Activated naive CD8-positive, alpha-beta T cell treated with anti-CD3 and anti-CD28 coated beads, Interleukin-2, amount 50 U/mL, for 24 hours (primary cell): ENCODE results near the gene MRTFA.

Experiments
- ATAC-seq: fragments of 150-1000 bp; cut with Tn5 transposase; one replicate; pipeline ENCODE4 v1.10.0; 2021
- DNase-seq: peaks from one replicate; pipeline ENCODE4 v3.0.0; 2021
- H3K27ac Mint-ChIP-seq: one replicate; pipeline ENCODE4 v1.8.0; 2021; ENCODE audit warnings: mild to moderate bottlenecking, mixed read lengths
- H3K27me3 Mint-ChIP-seq: one replicate; pipeline ENCODE4 v1.8.0; 2021; ENCODE audit warnings: mixed read lengths
- H3K36me3 Mint-ChIP-seq: one replicate; pipeline ENCODE4 v1.8.0; 2021; ENCODE audit warnings: low read depth, mixed read lengths
- H3K4me1 Mint-ChIP-seq: one replicate; pipeline ENCODE4 v1.8.0; 2021; ENCODE audit warnings: mixed read lengths
- H3K4me3 Mint-ChIP-seq: one replicate; pipeline ENCODE4 v1.8.0; 2021; ENCODE audit warnings: mild to moderate bottlenecking, moderate library complexity, mixed read lengths
- H3K9me3 Mint-ChIP-seq: one replicate; pipeline ENCODE4 v1.8.0; 2021; ENCODE audit warnings: mixed read lengths

The MRTFA gene

DNA sequence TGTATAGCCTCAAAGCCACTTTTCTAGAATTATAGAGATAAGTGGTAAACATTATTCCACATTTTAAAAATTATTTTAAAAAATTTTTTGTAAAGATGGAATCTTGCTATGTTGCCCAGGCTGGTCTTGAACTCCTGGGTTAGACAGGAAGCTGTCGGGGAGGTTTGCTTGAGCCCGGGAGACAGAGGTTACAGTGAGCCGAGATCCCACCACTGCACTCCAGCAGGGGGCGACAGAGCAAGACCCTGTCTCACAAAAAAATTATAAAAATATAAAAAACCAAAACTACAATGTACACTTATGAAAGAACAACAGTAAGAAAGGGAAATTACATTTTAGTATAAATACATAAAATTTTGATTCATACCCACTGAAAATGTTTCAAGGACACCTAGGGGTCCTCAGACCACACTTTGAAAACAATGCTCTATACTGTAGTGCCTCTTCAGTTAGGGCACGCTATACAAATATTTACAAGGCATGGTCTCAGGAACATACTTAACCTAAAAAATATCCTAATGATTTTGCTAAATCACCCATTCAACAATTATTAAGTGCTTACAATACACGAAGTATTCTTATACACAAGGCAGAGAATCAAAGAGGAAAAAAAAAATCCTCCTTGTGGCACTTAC is 111.2 kb downstream of the MRTFA start:
- Mint-ChIP-seq H3K27ac (no peak overlapping the region), H3K4me3 (no peak overlapping the region), H3K36me3 (peaks cover 10% of the 10 kb centered on the region), H3K27me3 (no peaks in the 10 kb centered on the region), H3K4me1 (peaks cover 47% of the 10 kb centered on the region), H3K9me3 (no peaks in the 10 kb centered on the region)
- ATAC-seq (peak; percentile 58), DNase-seq (peak; percentile 79)

DNA sequence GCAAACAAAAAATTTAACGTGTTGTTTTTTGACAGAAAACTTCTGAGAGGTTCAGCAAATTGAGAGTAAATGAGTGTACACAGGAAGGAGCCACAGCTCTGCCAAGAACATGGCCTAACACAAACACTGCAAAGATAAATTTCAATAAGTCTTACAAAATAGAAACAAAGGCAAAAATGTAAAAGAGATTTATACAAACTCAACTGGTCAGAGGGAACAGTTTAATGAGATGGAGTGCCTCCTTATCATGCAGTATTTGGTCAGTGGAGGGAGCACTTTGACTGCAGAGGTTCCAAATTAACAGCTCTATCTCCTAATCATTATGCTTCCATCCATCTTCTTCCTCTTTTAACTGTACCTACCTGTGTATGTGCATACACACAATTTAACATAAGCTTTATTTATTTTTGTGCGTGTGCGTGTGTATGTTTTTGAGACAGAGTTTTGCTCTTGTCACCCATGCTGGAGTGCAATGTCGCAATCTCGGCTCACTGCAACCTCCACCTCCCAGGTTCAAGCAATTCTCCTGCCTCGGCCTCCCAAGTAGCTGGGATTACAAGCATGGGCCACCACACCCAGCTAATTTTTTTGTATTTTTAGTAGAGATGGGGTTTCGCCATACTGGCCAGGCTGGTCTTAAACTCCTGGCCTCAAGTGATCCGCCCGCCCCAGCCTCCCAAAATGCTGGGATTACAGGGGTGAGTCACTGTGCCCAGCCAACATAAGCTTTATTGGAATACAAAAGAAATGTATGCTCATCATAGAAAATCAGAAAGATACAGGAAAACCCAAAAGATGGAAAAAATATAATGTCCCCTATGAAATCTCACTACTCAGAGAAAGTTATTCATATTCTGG is 111.9 kb downstream of the MRTFA start:
- ATAC-seq (no peak), DNase-seq (no peak)
- no peaks in the 10 kb centered on the region for H3K27me3 Mint-ChIP-seq
- H3K4me1 Mint-ChIP-seq = peaks cover 47% of the 10 kb centered on the region
- H3K9me3 Mint-ChIP-seq = no peaks in the 10 kb centered on the region
- no peak overlapping the region for H3K4me3 Mint-ChIP-seq
- H3K27ac Mint-ChIP-seq = no peak overlapping the region
- H3K36me3 Mint-ChIP-seq = peaks cover 12% of the 10 kb centered on the region

DNA sequence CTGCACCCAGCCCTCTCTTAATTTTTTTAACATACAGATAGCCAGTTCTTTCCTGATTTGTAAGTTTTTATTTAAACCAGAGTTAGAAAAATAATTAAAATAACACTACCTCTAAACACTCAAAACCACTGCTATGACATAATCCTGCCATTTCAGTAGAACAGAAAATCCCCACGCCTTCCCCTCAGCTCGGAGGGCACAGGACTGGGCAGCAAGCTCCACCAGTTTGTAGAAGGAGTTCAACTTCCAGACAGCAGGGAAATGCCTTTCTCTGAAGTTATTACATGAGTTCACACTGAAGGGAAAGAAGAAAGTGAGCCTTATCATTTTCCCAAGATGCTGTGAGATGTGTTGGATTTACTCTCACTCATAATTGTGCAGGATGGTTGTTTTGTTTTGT is 114.4 kb downstream of the MRTFA start:
- Mint-ChIP-seq H3K4me3 (no peak overlapping the region), H3K27ac (no peak overlapping the region)
- ATAC-seq = no peak

DNA sequence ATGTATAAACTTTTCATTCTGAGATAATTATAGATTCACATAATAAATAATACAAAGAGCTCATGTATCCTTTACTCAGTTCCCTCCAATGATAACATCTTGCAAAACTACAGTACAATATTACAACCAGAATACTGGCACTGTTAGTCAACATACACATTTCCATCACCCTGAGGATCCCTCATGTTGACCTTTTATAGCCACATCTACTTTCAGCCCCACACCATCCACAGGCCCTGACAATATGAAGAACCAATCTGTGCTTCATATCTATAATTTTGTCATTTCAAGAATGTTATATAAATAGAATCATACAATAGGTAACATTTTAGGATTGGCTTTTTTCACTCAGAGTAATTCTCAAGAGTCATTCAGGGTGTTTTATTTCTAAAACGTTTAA is 115.5 kb downstream of the MRTFA start:
- Mint-ChIP-seq H3K27me3 (no peaks in the 10 kb centered on the region), H3K36me3 (peaks cover 18% of the 10 kb centered on the region), H3K4me3 (no peak overlapping the region), H3K27ac (no peak overlapping the region), H3K9me3 (no peaks in the 10 kb centered on the region), H3K4me1 (peaks cover 49% of the 10 kb centered on the region)
- DNase-seq (no peak), ATAC-seq (peak; percentile 60)

More for the DNA sequence above, 114.4 kb downstream of the MRTFA start:
- Mint-ChIP-seq H3K9me3 (no peaks in the 10 kb centered on the region), H3K36me3 (peaks cover 18% of the 10 kb centered on the region), H3K27me3 (no peaks in the 10 kb centered on the region), H3K4me1 (peaks cover 49% of the 10 kb centered on the region)
- no peak for DNase-seq

DNA sequence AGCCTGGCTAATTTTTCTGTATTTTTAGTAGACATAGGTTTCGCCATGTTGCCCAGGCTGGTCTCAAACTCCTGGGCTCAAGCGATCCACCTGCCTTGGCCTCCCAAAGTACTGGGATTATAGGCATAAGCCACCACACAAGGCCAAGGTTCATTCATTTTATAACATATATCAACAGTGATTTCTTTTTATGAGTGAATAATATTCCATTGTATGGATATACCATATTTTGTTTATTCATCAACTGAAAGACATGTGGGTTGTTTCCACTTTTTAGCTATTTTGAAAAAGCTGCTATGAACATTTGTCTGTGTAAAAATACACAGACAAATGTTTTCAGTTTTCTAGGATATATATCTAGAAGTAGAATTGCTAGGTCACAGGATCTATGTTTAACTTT is 116.0 kb downstream of the MRTFA start:
- DNase-seq = no peak
- H3K27me3 Mint-ChIP-seq = no peaks in the 10 kb centered on the region
- no peak for ATAC-seq
- H3K4me3 Mint-ChIP-seq = no peak overlapping the region
- H3K27ac Mint-ChIP-seq = peak overlapping the region; percentile 76
- H3K36me3 Mint-ChIP-seq = peaks cover 18% of the 10 kb centered on the region
- H3K4me1 Mint-ChIP-seq = peaks cover 47% of the 10 kb centered on the region
- no peaks in the 10 kb centered on the region for H3K9me3 Mint-ChIP-seq

DNA sequence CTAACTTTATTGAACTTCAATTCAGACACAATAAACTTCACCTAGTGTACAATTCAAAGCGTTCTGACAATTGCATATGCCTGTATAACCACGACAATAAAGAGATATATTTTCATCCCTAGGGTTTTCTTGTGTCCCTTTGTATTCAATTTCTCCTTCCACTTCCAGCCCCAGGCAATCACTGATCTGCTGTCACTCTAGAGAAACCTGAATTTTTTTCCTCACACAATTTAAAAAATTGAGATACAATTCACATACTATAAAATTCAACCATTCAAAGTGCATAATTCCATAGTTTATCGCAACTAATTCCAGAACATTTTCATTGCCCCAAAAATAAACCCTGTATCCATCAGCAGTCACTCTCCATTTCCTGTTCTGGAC is 116.6 kb downstream of the MRTFA start:
- no peak for DNase-seq
- ATAC-seq = no peak
- Mint-ChIP-seq H3K27ac (peak overlapping the region; percentile 76), H3K4me1 (peaks cover 46% of the 10 kb centered on the region), H3K9me3 (no peaks in the 10 kb centered on the region), H3K36me3 (peaks cover 18% of the 10 kb centered on the region), H3K4me3 (peak overlapping the region; percentile 17), H3K27me3 (no peaks in the 10 kb centered on the region)

DNA sequence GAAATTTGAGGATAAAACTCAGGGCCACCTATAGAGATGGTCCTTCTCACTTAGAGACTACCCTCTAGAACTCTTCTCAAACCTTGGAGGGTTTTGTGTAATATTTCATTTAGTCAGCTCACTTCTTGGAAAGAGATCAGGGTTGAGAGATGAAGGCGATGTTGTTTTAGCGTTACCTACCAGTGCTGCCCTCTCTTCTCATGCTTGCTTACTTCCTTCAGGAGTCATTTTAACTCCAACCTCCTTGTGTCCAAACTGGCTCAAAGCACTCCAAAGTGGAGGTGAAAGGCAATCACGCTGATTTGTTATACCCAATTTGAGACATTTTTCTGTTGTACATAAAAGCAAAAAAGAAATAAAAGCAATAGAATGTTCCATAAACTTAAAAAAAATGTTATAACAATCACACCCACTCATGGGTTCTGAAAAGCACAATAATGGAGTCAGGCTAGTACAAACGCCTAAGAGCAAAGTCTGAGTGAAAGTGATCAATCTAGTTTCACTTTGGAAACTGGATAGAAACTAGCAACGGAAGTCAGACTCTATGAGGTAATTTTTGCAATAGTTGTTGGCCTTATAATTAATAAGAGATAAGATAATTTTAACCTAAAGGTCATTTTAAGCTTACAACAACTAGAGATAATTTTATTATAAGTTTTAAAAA is 117.1 kb downstream of the MRTFA start:
- Mint-ChIP-seq H3K27me3 (no peaks in the 10 kb centered on the region), H3K4me3 (peak overlapping the region; percentile 73), H3K4me1 (peaks cover 46% of the 10 kb centered on the region), H3K36me3 (peaks cover 18% of the 10 kb centered on the region), H3K9me3 (no peaks in the 10 kb centered on the region), H3K27ac (peak overlapping the region; percentile 94)
- DNase-seq (no peak), ATAC-seq (peak; percentile 86)

DNA sequence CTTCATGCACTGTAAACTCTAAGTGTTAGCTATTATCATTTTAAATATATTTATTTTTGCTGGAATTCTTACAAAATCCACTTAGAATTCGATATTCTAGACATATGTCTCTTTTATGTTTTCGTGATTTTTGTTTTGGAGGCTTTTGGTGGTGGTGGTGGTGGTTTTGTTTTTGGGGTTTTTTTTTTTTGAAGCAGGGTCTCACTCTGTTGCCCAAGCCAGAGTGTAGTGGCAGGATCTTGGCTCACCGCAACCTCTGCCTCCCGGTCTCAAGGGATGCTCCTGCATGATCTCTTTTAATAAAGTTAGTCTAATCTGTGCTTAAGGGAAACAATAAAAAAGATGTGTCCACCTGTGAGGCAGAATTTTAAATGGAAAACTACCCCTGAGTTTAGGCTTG is 117.7 kb downstream of the MRTFA start:
- ATAC-seq = no peak
- Mint-ChIP-seq H3K27me3 (no peaks in the 10 kb centered on the region), H3K4me3 (peak overlapping the region; percentile 73), H3K36me3 (peaks cover 18% of the 10 kb centered on the region), H3K9me3 (no peaks in the 10 kb centered on the region), H3K4me1 (peaks cover 46% of the 10 kb centered on the region), H3K27ac (peak overlapping the region; percentile 94)
- DNase-seq = no peak

DNA sequence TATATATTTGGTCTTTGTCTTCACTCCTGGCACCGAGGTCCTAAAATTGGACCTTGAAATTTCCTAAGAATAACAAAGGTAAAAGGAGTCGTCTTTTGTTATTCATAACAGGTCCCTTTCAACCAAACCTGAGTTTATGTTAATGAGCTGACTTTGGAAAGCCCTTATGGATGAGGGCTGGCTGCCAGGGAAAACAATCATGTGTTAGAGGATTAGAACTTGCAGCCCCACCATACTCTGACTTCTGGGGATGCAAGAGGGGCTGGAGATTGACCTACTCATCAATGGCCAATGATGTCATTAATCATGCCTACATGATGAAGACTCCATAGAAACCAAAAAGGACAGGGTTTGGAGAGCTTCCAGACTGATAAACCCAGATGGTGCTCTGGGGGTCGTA is 118.9 kb downstream of the MRTFA start:
- Mint-ChIP-seq H3K9me3 (no peaks in the 10 kb centered on the region), H3K4me1 (peaks cover 43% of the 10 kb centered on the region), H3K27me3 (no peaks in the 10 kb centered on the region), H3K36me3 (peaks cover 16% of the 10 kb centered on the region), H3K4me3 (no peak overlapping the region), H3K27ac (no peak overlapping the region)
- ATAC-seq (no peak), DNase-seq (no peak)

DNA sequence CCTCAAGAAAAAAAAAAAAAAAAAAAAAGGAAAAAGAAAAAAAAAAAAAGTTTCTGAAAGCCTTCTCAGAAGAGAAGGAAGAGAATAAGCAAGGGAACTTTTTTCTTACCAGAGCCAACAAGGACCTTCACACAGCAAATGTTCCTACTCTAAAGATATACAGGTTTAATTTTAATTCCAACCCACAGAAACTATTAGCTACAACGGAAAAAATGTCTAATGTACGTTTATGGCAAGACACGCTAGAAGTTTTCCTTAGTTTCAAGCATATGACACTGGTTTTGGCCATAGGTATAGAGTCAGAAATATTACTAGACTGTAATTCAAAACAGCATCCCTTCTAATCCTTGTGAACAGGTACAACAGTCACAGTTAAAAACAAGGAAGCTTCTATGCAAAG is 120.1 kb downstream of the MRTFA start:
- Mint-ChIP-seq H3K27me3 (no peaks in the 10 kb centered on the region), H3K27ac (no peak overlapping the region), H3K36me3 (peaks cover 12% of the 10 kb centered on the region), H3K4me3 (no peak overlapping the region), H3K9me3 (no peaks in the 10 kb centered on the region), H3K4me1 (peaks cover 36% of the 10 kb centered on the region)
- ATAC-seq (no peak), DNase-seq (no peak)

DNA sequence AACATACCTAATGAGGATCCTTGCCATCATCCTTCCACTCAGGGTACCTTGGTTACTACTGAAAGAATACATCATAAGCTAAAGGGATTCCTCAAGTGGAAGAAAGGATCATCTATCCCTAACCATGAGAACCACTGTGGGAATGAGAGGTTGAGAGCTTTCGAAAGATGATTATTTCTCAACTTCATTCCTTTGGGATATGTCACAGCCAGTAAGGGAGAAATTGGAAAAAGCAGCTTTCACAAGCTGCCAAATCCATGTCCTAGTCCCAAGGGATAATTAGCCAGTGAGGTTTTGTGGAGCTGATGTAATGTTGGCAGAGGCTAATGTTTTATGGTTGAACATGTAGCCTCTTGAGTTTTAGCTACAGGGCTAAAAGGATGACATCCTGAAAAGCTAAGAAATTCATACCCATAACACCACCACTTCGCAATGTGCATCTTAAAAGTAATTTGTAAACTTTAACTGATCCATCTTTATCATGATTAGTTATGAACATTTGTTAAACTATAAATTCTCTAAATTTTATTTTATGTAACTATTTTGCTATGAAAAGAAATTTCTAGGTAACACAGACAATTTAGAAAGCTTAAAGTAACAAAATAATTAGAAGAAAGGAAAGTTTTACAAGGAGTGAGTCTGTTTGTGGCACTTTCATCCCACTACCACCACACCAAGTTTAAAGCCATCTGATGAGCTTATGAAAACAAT is 123.9 kb downstream of the MRTFA start:
- no peaks in the 10 kb centered on the region for H3K27me3 Mint-ChIP-seq
- no peak overlapping the region for H3K4me3 Mint-ChIP-seq
- no peak overlapping the region for H3K27ac Mint-ChIP-seq
- DNase-seq = no peak
- ATAC-seq = no peak
- peaks cover 3% of the 10 kb centered on the region for H3K36me3 Mint-ChIP-seq
- H3K4me1 Mint-ChIP-seq = peaks cover 30% of the 10 kb centered on the region
- H3K9me3 Mint-ChIP-seq = no peaks in the 10 kb centered on the region

DNA sequence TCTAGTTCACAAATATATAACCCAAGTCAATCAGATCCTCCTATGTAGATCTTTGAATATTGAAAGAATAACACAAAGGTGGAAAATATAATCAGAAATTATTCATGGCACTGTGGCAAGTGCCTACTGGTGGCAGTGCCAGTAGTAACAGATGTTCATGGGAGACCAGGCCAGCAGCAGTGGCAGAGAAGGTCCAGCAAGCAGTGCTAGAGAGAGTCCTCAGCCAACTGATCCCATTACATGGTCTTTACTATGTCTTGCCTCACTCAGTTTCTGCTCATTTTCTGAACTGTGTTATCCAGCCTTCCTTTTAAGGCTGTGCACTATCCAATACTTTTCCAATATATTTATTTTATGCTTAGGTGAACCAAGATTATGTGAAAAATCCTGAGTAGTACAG is 124.9 kb downstream of the MRTFA start:
- ATAC-seq = no peak
- H3K27ac Mint-ChIP-seq = no peak overlapping the region
- H3K36me3 Mint-ChIP-seq = peaks cover 3% of the 10 kb centered on the region
- no peaks in the 10 kb centered on the region for H3K27me3 Mint-ChIP-seq
- H3K9me3 Mint-ChIP-seq = no peaks in the 10 kb centered on the region
- no peak for DNase-seq
- peaks cover 25% of the 10 kb centered on the region for H3K4me1 Mint-ChIP-seq
- H3K4me3 Mint-ChIP-seq = no peak overlapping the region

DNA sequence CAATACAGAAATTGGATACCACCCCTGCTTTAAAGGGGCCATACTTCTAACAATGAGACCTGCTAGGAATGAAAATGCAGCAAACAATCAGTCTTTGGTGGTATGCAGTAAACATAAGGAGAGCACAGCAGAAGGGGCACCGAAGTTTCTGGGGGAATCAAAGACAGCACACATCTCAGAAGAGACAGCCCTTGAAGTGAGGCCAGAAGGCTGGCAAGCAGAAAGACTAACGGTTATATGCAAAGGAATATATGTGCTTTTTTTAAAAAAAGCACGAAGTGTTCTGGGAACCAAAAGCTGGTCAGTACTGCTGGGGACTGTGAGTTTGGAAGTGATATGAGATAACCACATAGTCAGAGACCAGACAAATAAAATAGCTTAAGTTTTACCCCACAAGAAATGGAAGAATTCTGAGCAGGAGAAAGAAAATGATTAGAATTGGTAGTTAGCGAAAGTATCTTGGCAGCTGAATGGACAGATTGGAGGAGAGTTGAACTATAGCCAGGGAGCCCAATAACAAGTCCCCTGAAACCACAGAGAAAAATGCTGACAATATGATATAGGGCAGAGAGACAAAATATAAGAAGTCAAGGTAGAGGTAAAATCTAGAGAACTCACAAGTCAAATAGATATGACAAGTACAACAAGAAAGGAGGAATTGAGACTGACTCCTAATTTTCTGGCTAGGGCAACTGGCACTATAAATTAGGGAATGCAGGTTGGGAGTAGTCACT is 125.7 kb downstream of the MRTFA start:
- peaks cover 23% of the 10 kb centered on the region for H3K4me1 Mint-ChIP-seq
- no peak overlapping the region for H3K4me3 Mint-ChIP-seq
- H3K36me3 Mint-ChIP-seq = peaks cover 3% of the 10 kb centered on the region
- no peaks in the 10 kb centered on the region for H3K27me3 Mint-ChIP-seq
- ATAC-seq (no peak), DNase-seq (no peak)
- H3K27ac Mint-ChIP-seq = no peak overlapping the region
- no peaks in the 10 kb centered on the region for H3K9me3 Mint-ChIP-seq
